Measurements from ENCODE around the gene SELENON. TPM values are rescaled to one million over a fixed set of nuclear protein-coding genes. Genes with fewer than 3 reads are reported as not detected.

The SELENON gene
- total RNA-seq, 4 donors from 2014 or later = 9.0 to 94.0 (median 18.0) TPM

- intact Hi-C loops (cut with DNase I; ENCODE audit: low total_unique reads) = no loop called here
- no peak overlapping the region for H3K4me3 ChIP-seq
- H3K27ac ChIP-seq = no peak overlapping the region
- H3K27me3 ChIP-seq = no peaks in the 10 kb centered on the region
- no peak for DNase-seq
- no peaks in the 10 kb centered on the region for H3K4me1 ChIP-seq
- no peaks in the 10 kb centered on the region for H3K9me3 ChIP-seq
- H3K36me3 ChIP-seq = no peaks in the 10 kb centered on the region
- TF ChIP-seq POLR2A (IDR thresholded peaks at IDR 0.05) (no peak), CTCF (IDR thresholded peaks at IDR 0.05) (no peak)
Measured at GRCh38 chr1:25866288-25866687, 66.3 kb downstream of the SELENON start.

GRCh38 chr1:25867210-25867991 is 67.4 kb downstream of the SELENON start:
- DNase-seq = no peak
- H3K36me3 ChIP-seq = no peaks in the 10 kb centered on the region
- TF ChIP-seq CTCF (IDR thresholded peaks at IDR 0.05) (no peak), POLR2A (IDR thresholded peaks at IDR 0.05) (no peak)
- H3K9me3 ChIP-seq = no peaks in the 10 kb centered on the region
- no peak overlapping the region for H3K4me3 ChIP-seq
- no peaks in the 10 kb centered on the region for H3K27me3 ChIP-seq
- H3K27ac ChIP-seq = no peak overlapping the region
- intact Hi-C loops (cut with DNase I; ENCODE audit: low total_unique reads) = no loop called here
- peaks cover 0 to 4% of the 10 kb centered on the region in 2 donors for H3K4me1 ChIP-seq

Other genes starting within 250 kb of the SELENON start
- gene MAN1C1, start 183.4 kb upstream of the SELENON start, total RNA-seq = 10 to 100 TPM in 1 of 4 donors, 1 to 10 TPM in 3; 5.0 to 31.1 (median 7.9) TPM
- 100 to 1,000 TPM in 1 of 4 donors, 10 to 100 TPM in 3; 51.5 to 106 (median 63.7) TPM for gene MTFR1L, start 19.8 kb downstream of the SELENON start, total RNA-seq
- 1 to 10 TPM in 1 of 4 donors, not detected in 3; 1.1 TPM for gene AUNIP, start 59.3 kb downstream of the SELENON start, total RNA-seq
- 10 to 100 TPM in 2 of 4 donors, 1 to 10 TPM in 2; 4.7 to 20.1 (median 9.9) TPM for gene PAQR7, start 75.5 kb downstream of the SELENON start, total RNA-seq
- 100 to 1,000 TPM in 1 of 4 donors, 10 to 100 TPM in 3; 34.6 to 100 (median 78.2) TPM for gene STMN1, start 106.2 kb downstream of the SELENON start, total RNA-seq
- 10 to 100 TPM in 1 of 4 donors, 1 to 10 TPM in 3; 6.2 to 12.3 (median 9.2) TPM for gene PAFAH2, start 197.9 kb downstream of the SELENON start, total RNA-seq
- gene EXTL1, start 221.6 kb downstream of the SELENON start, total RNA-seq = 1 to 10 TPM in 2 of 4 donors, under 1 TPM in 1, not detected in 1; 0.26 to 2.7 (median 1.7) TPM
- under 1 TPM in 2 of 4 donors, not detected in 2; 0.07 to 0.49 TPM for gene SLC30A2, start 245.9 kb downstream of the SELENON start, total RNA-seq